Stimulated activated naive CD8-positive, alpha-beta T cell treated with anti-CD3 and anti-CD28 coated beads, Interleukin-15, Interleukin-2, amounts not matched to agents 100 U/mL and 50 U/mL, for 24 hours (primary cell): ENCODE results near the gene ASPRV1.

Source experiments
- ATAC-seq: fragments of 150-1000 bp; cut with Tn5 transposase; one replicate; pipeline ENCODE4 v1.10.0; 2021
- DNase-seq: peaks from one replicate; pipeline ENCODE4 v3.0.0; 2021

ASPRV1 gene

GRCh38 chr2:69940691-69941090, 20.7 kb downstream of the ASPRV1 start:
- no peak for ATAC-seq
- no peak for DNase-seq

- ATAC-seq (no peak), DNase-seq (no peak)
Measured at GRCh38 chr2:69939722-69940121, 21.7 kb downstream of the ASPRV1 start.

- ATAC-seq (no peak), DNase-seq (no peak)
Measured at GRCh38 chr2:69937968-69938367, 23.5 kb downstream of the ASPRV1 start.

GRCh38 chr2:69936906-69937305, 24.5 kb downstream of the ASPRV1 start:
- ATAC-seq = no peak
- no peak for DNase-seq

GRCh38 chr2:69935011-69935410, 26.4 kb downstream of the ASPRV1 start:
- no peak for ATAC-seq
- no peak for DNase-seq

GRCh38 chr2:69934614-69934908, 26.9 kb downstream of the ASPRV1 start:
- ATAC-seq = no peak
- no peak for DNase-seq

- ATAC-seq = peak; percentile 49
- DNase-seq = no peak
Measured at GRCh38 chr2:69933839-69934613, 27.4 kb downstream of the ASPRV1 start.

- no peak for DNase-seq
- ATAC-seq = no peak
Measured at GRCh38 chr2:69933254-69933828, 28.1 kb downstream of the ASPRV1 start.

GRCh38 chr2:69932596-69932922, 28.9 kb downstream of the ASPRV1 start:
- DNase-seq (no peak), ATAC-seq (peak; percentile 19)

GRCh38 chr2:69931832-69932595, 29.4 kb downstream of the ASPRV1 start:
- DNase-seq = no peak
- ATAC-seq = no peak

- ATAC-seq = no peak
- no peak for DNase-seq
Measured at GRCh38 chr2:69926849-69927515, 34.4 kb downstream of the ASPRV1 start.

GRCh38 chr2:69923116-69923515, 38.3 kb downstream of the ASPRV1 start:
- no peak for DNase-seq
- ATAC-seq = no peak

- ATAC-seq (no peak), DNase-seq (no peak)
Measured at GRCh38 chr2:69918401-69918800, 43.0 kb downstream of the ASPRV1 start.

GRCh38 chr2:69917852-69918251, 43.6 kb downstream of the ASPRV1 start:
- ATAC-seq (no peak), DNase-seq (no peak)

GRCh38 chr2:69916106-69916505, 45.3 kb downstream of the ASPRV1 start:
- ATAC-seq = no peak
- no peak for DNase-seq

GRCh38 chr2:69914950-69915945, 46.2 kb downstream of the ASPRV1 start, which contains the start of gene MXD1:
Gene MXD1, plus strand, starts transcription at chr2:69915109. Its CDS starts 222 bp downstream, at chr2:69915331.
- ATAC-seq = no peak

GRCh38 chr2:69914164-69914949, 47.1 kb downstream of the ASPRV1 start:
- DNase-seq (no peak), ATAC-seq (peak; percentile 96)

More at GRCh38 chr2:69914950-69915945, 46.2 kb downstream of the ASPRV1 start, which contains the start of gene MXD1:
- DNase-seq = peak; percentile 99

GRCh38 chr2:69911985-69912563, 49.4 kb downstream of the ASPRV1 start:
- no peak for ATAC-seq
- no peak for DNase-seq
